HCT116 (cell line): ENCODE data around the gene ZNF432. TPM values are rescaled to one million over a fixed set of nuclear protein-coding genes. Genes with fewer than 3 reads are reported as not detected.

ENCODE experiments used
- ATAC-seq: fragments of 200-7000 bp; cut with Tn5 transposase; 2 replicates; pipeline ENCODE4 v1.9.1; 2020; ENCODE audit warnings: mild to moderate bottlenecking, moderate library complexity
- BruUV-seq: library from RNA; stranded (reverse); fragments of 400-500 nt; replicated peaks from 2 replicates; lab custom pipeline; 2021; lab: Mats Ljungman, UMichigan
- CTCF ChIA-PET: fragments of 300-600 bp; sonication (Branson Sonifier 250); formaldehyde crosslinking; loops from one replicate; lab custom pipeline; 2021; ENCODE audit warnings: antibody characterized with exemption; lab: Charles Lee
- POLR2A ChIA-PET: fragments of 300-600, 350-600 bp; sonication (Branson Sonifier 250); formaldehyde crosslinking; loops from one replicate; lab custom pipeline; 2021; ENCODE audit warnings: antibody characterized with exemption; lab: Charles Lee
- RAD21 ChIA-PET, 2 experiments: fragments of 300-600 bp; sonication (Branson Sonifier 250); formaldehyde crosslinking; loops; one replicate each; lab custom pipeline; 2023; ENCODE audit warnings: low total read pairs in 2 of 2; ENCODE audit not compliant: uncharacterized antibody in 2 of 2, unreplicated experiment in 2 of 2, low non-redundant PET in 1 of 2; lab: Charles Lee
- DNase-seq: peaks from one replicate; pipeline ENCODE4 v3.0.0-alpha.2; 2010; ENCODE audit warnings: low read depth, low spot score
- H2AFZ ChIP-seq: fragments of 200-600 bp; shearing (Covaris generic), sonication (generic); 2 replicates; pipeline ENCODE4 v1.6.1; 2017; ENCODE audit warnings: low read depth, mixed run types, mixed read lengths, antibody characterized with exemption, low read length; ENCODE audit not compliant: poor library complexity, severe bottlenecking
- H3K27ac ChIP-seq: 2 replicates; pipeline ENCODE4 v1.5.1; 2012; ENCODE audit warnings: low read depth, low read length
- H3K27me3 ChIP-seq: fragments of 200-600 bp; sonication (generic); 2 replicates; pipeline ENCODE4 v1.6.1; 2016; ENCODE audit warnings: mixed run types, low read length, mixed read lengths; ENCODE audit not compliant: insufficient read depth
- H3K36me3 ChIP-seq, 2 experiments: fragments of 200-500 bp in 1 of 2; fragments of 200-600 bp in 1 of 2; sonication (Bioruptor generic) in 1 of 2; sonication (generic) in 1 of 2; 2 replicates each; pipeline versions ENCODE4 v1.5.1 to v1.6.1; 2014 to 2016; ENCODE audit warnings: low read length in 2 of 2, inconsistent platforms in 1 of 2, mixed read lengths in 1 of 2, mixed run types in 1 of 2; ENCODE audit not compliant: insufficient read depth in 2 of 2, control insufficient read depth in 1 of 2
- H3K4me1 ChIP-seq, 2 experiments: fragments of 200-600 bp in 1 of 2; sonication (generic) in 1 of 2; 2 replicates each; pipeline versions ENCODE4 v1.5.1 to v1.6.1; 2012 to 2017; ENCODE audit warnings: low read length in 2 of 2, inconsistent platforms in 1 of 2, mild to moderate bottlenecking in 1 of 2, mixed read lengths in 1 of 2, mixed run types in 1 of 2, moderate library complexity in 1 of 2; ENCODE audit not compliant: insufficient read depth in 2 of 2, control insufficient read depth in 1 of 2
- H3K4me2 ChIP-seq: fragments of 200-600 bp; sonication (generic); 2 replicates; pipeline ENCODE4 v1.6.1; 2017; ENCODE audit warnings: mixed run types, low read length, mixed read lengths
- H3K4me3 ChIP-seq, 2 experiments: fragments of 200-600 bp in 1 of 2; sonication (generic) in 1 of 2; replicated peaks in 1 of 2; 2 replicates each; pipeline ENCODE4 v1.5.1; 2011 to 2016; ENCODE audit warnings: low read length in 2 of 2, control low read depth in 1 of 2, low read depth in 1 of 2, mild to moderate bottlenecking in 1 of 2, mixed read lengths in 1 of 2, mixed run types in 1 of 2
- H3K79me2 ChIP-seq: fragments of 200-600 bp; sonication (generic); 2 replicates; pipeline ENCODE4 v1.6.1; 2017; ENCODE audit warnings: mild to moderate bottlenecking, mixed run types, low read length, moderate library complexity, mixed read lengths; ENCODE audit not compliant: insufficient read depth
- H3K9ac ChIP-seq: fragments of 200-600 bp; sonication (generic); 2 replicates; pipeline ENCODE4 v1.6.1; 2016; ENCODE audit warnings: low read length, mixed read lengths
- H3K9me2 ChIP-seq: fragments of 200-600 bp; sonication (generic), shearing (Covaris generic); 2 replicates; pipeline ENCODE4 v1.6.1; 2017; ENCODE audit warnings: mixed run types, mild to moderate bottlenecking, moderate library complexity; ENCODE audit not compliant: insufficient read depth
- H3K9me3 ChIP-seq, 2 experiments: fragments of 200-500 bp in 1 of 2; fragments of 200-600 bp in 1 of 2; sonication (Bioruptor generic) in 1 of 2; sonication (generic) in 1 of 2; 2 replicates each; pipeline ENCODE4 v1.6.1; 2014 to 2017; ENCODE audit warnings: low read length in 2 of 2, mixed read lengths in 2 of 2, inconsistent platforms in 1 of 2, low read depth in 1 of 2, mild to moderate bottlenecking in 1 of 2, mixed run types in 1 of 2, moderate library complexity in 1 of 2; ENCODE audit not compliant: control insufficient read depth in 1 of 2, insufficient read depth in 1 of 2
- H4K20me1 ChIP-seq: fragments of 200-600 bp; sonication (generic), shearing (Covaris generic); 2 replicates; pipeline ENCODE4 v1.6.1; 2017; ENCODE audit warnings: mixed run types, mild to moderate bottlenecking, moderate library complexity; ENCODE audit not compliant: insufficient read depth
- CBX3 ChIP-seq: IDR thresholded peaks from 2 replicates; pipeline ENCODE4 v1.6.1; 2012; ENCODE audit warnings: low read depth
- ELF1 ChIP-seq: IDR thresholded peaks from 2 replicates; pipeline ENCODE4 v1.6.1; 2012; ENCODE audit warnings: low read depth, borderline replicate concordance
- EZH2 ChIP-seq: fragments of 200-600 bp; sonication (generic); IDR thresholded peaks from 2 replicates; pipeline ENCODE4 v1.6.1; 2017; ENCODE audit warnings: antibody characterized with exemption, mixed run types
- POLR2A ChIP-seq: IDR thresholded peaks from 2 replicates; pipeline ENCODE4 v1.7.0; 2011; ENCODE audit warnings: borderline replicate concordance; ENCODE audit not compliant: insufficient read depth, insufficient read length; ENCODE audit errors: extremely low read depth
- RAD21 ChIP-seq: IDR thresholded peaks from 2 replicates; pipeline ENCODE4 v1.6.1; 2012; ENCODE audit warnings: low read depth, mild to moderate bottlenecking
- SRF ChIP-seq: IDR thresholded peaks from 2 replicates; pipeline ENCODE4 v1.6.1; 2012; ENCODE audit warnings: low read depth
- TCF7L2 ChIP-seq: IDR thresholded peaks from 2 replicates; pipeline ENCODE4 v1.7.0; 2011; ENCODE audit warnings: borderline replicate concordance, inconsistent platforms; ENCODE audit not compliant: insufficient read depth, insufficient read length; ENCODE audit errors: extremely low read depth
- ZNF274 ChIP-seq: fragments of 200-500 bp; sonication (Bioruptor generic); IDR thresholded peaks from 2 replicates; pipeline ENCODE4 v1.6.1; 2014; ENCODE audit warnings: mild to moderate bottlenecking, low read depth, low read length, inconsistent platforms
- intact Hi-C: fragments of 100-400 bp; cut with micrococcal nuclease; formaldehyde crosslinking; loops from 2 replicates; pipeline ENCODE4 v1.10.0; 2022
- total RNA-seq: library from RNA; stranded (reverse); gene quantifications from one replicate; pipeline ENCODE4 v1.2.1, GENCODE V29; 2021; ENCODE audit not compliant: unreplicated experiment

The ZNF432 gene
- total RNA-seq, 1 experiment from 2014 or later = 0.64 TPM

GRCh38 chr19:51994048-51994644 lies 54.5 kb downstream of the ZNF432 start:
- intact Hi-C loops = no loop called here
- peaks cover 30 to 34% of the 10 kb centered on the region in 2 experiments; a peak in 3 of 4 replicates for H3K9me3 ChIP-seq

GRCh38 chr19:51993422-51993821 lies 55.2 kb downstream of the ZNF432 start:
- Histone ChIP-seq H3K27ac (no peak overlapping the region), H3K36me3 (no peaks in the 10 kb centered on the region), H4K20me1 (no peaks in the 10 kb centered on the region), H3K4me2 (no peak overlapping the region), H3K4me1 (no peaks in the 10 kb centered on the region), H3K9me2 (no peaks in the 10 kb centered on the region), H3K9ac (no peak overlapping the region), H3K9me3 (peaks cover 35 to 41% of the 10 kb centered on the region in 2 experiments; a peak in 3 of 4 replicates), H3K27me3 (no peaks in the 10 kb centered on the region), H3K79me2 (no peaks in the 10 kb centered on the region), H2AFZ (no peak overlapping the region), H3K4me3 (no peak overlapping the region)
- no peak for DNase-seq
- intact Hi-C loops = no loop called here
- TF ChIP-seq TCF7L2 (no peak), RAD21 (no peak), ELF1 (no peak), POLR2A (no peak), SRF (no peak), EZH2 (no peak), CBX3 (no peak)
- RAD21 ChIA-PET = no interaction called here
- POLR2A ChIA-PET = no interaction called here
- no peak for ATAC-seq
- CTCF ChIA-PET = no interaction called here
- BruUV-seq = no TSS peak

More at GRCh38 chr19:51994048-51994644, 54.5 kb downstream of the ZNF432 start:
- Histone ChIP-seq H3K9me2 (no peaks in the 10 kb centered on the region), H3K9ac (no peak overlapping the region), H3K4me3 (no peak overlapping the region), H3K79me2 (no peaks in the 10 kb centered on the region), H3K36me3 (no peaks in the 10 kb centered on the region), H3K27ac (no peak overlapping the region), H2AFZ (no peak overlapping the region)
- ATAC-seq = no peak
- ChIA-PET CTCF (no interaction called here), POLR2A (no interaction called here)
- DNase-seq = no peak
- no peak for TF ChIP-seq EZH2
- peak; percentile 87 for TF ChIP-seq ZNF274
- TF ChIP-seq, all 23 proteins: peak for 1
- Histone ChIP-seq H4K20me1 (no peaks in the 10 kb centered on the region), H3K4me2 (no peak overlapping the region), H3K27me3 (no peaks in the 10 kb centered on the region), H3K4me1 (no peaks in the 10 kb centered on the region)
- BruUV-seq = no TSS peak
- RAD21 ChIA-PET = no interaction called here
